Smooth muscle cell (in vitro differentiated cells): Measurements from ENCODE around the gene PLXNA4. TPM values are rescaled to one million over a fixed set of nuclear protein-coding genes. Genes with fewer than 3 reads are reported as not detected.

Source experiments
- DNase-seq: peaks from one replicate; lab custom pipeline; 2025; ENCODE audit not compliant: unreplicated experiment; lab: John Stamatoyannopoulos, UW
- H2AFZ ChIP-seq: fragments of 200-600 bp; sonication (generic); 2 replicates; pipeline ENCODE4 v1.6.0; 2016; ENCODE audit warnings: antibody characterized with exemption, low read depth, mild to moderate bottlenecking
- H3F3A ChIP-seq: fragments of 200-600 bp; sonication (generic); 2 replicates; pipeline ENCODE4 v1.6.0; 2017; ENCODE audit warnings: antibody characterized with exemption, low read depth
- H3K27ac ChIP-seq: fragments of 200-600 bp; sonication (generic); 2 replicates; pipeline ENCODE4 v1.5.1; 2016; ENCODE audit warnings: low read depth, mild to moderate bottlenecking
- H3K27me3 ChIP-seq: fragments of 200-600 bp; sonication (generic); 2 replicates; pipeline ENCODE4 v1.6.1; 2016; ENCODE audit warnings: low read depth, mild to moderate bottlenecking
- H3K36me3 ChIP-seq: fragments of 200-600 bp; sonication (generic); 2 replicates; pipeline ENCODE4 v1.5.1; 2016; ENCODE audit warnings: low read depth
- H3K4me1 ChIP-seq: fragments of 200-600 bp; sonication (generic); 2 replicates; pipeline ENCODE4 v1.5.1; 2016; ENCODE audit warnings: low read depth
- H3K4me2 ChIP-seq: fragments of 200-600 bp; sonication (generic); 2 replicates; pipeline ENCODE4 v1.6.0; 2016; ENCODE audit warnings: mild to moderate bottlenecking
- H3K4me3 ChIP-seq: fragments of 200-600 bp; sonication (generic); 2 replicates; pipeline ENCODE4 v1.5.1; 2016; ENCODE audit warnings: mild to moderate bottlenecking
- H3K79me2 ChIP-seq: fragments of 200-600 bp; sonication (generic); 2 replicates; pipeline ENCODE4 v1.6.0; 2016; ENCODE audit warnings: low read depth, mild to moderate bottlenecking
- H3K9ac ChIP-seq: fragments of 200-600 bp; sonication (generic); 2 replicates; pipeline ENCODE4 v1.6.0; 2016; ENCODE audit warnings: low read depth
- H3K9me3 ChIP-seq: fragments of 200-600 bp; sonication (generic); replicated peaks from 2 replicates; pipeline ENCODE4 v1.5.1; 2016; ENCODE audit warnings: low read depth
- H4K20me1 ChIP-seq: fragments of 200-600 bp; sonication (generic); 2 replicates; pipeline ENCODE4 v1.6.0; 2016; ENCODE audit warnings: low read depth
- WGBS: methylation state at CpG from one replicate; pipeline ENCODE4 v1.1.7; 2016; ENCODE audit warnings: low lambda C conversion rate; 5-methylcytosine and 5-hydroxymethylcytosine counted together
- polyA plus RNA-seq: library from polyadenylated mRNA; unstranded; fragments of >200 nt; fragmentation: Nextera tagmentation; extraction: Ambion mirVana; gene quantifications from 2 replicates; pipeline ENCODE4 v1.2.1, GENCODE V29; 2016
- total RNA-seq: library from RNA; depleted of rRNA; stranded (reverse); fragments of >200 nt; gene quantifications from 2 replicates; pipeline ENCODE4 v1.2.3, GENCODE V29; 2014
- TF ChIP-seq, protein P1 (sequence below): fragments of 200-600 bp; sonication (generic); IDR thresholded peaks from 2 replicates; pipeline ENCODE4 v1.5.1; 2017; ENCODE audit warnings: borderline replicate concordance, mild to moderate bottlenecking, antibody characterized with exemption; ENCODE audit not compliant: insufficient read depth, poor library complexity, severe bottlenecking

PLXNA4 gene
- total and polyA plus RNA-seq, 2 experiments from 2014 or later: 8.5 to 9.9 TPM

DNA sequence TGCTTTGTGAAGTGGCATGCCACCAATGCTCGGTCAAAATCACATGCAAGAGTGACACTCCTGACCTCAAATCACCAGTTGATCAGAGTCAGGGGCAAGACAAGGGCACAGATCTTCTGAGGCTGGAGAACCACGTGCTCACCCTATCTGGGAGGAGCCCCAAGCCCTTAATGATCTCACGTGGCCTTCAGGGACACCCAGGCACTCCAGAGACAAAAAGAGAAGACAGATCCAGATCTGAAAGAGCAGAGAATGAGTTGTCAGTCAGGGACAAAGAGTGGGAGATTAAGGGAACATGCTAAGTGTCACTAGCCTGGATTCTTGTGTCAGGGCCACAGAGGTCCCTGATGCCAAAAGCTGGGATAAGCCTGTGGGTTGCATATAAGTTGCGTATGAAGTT lies 134.3 kb downstream of the PLXNA4 start:
- TF ChIP-seq, protein P1, sequence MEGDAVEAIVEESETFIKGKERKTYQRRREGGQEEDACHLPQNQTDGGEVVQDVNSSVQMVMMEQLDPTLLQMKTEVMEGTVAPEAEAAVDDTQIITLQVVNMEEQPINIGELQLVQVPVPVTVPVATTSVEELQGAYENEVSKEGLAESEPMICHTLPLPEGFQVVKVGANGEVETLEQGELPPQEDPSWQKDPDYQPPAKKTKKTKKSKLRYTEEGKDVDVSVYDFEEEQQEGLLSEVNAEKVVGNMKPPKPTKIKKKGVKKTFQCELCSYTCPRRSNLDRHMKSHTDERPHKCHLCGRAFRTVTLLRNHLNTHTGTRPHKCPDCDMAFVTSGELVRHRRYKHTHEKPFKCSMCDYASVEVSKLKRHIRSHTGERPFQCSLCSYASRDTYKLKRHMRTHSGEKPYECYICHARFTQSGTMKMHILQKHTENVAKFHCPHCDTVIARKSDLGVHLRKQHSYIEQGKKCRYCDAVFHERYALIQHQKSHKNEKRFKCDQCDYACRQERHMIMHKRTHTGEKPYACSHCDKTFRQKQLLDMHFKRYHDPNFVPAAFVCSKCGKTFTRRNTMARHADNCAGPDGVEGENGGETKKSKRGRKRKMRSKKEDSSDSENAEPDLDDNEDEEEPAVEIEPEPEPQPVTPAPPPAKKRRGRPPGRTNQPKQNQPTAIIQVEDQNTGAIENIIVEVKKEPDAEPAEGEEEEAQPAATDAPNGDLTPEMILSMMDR: no peak
- Histone ChIP-seq H4K20me1 (no peaks in the 10 kb centered on the region), H3K4me3 (no peak overlapping the region), H3K36me3 (no peaks in the 10 kb centered on the region), H3F3A (no peaks in the 10 kb centered on the region), H3K27ac (no peak overlapping the region), H2AFZ (no peak overlapping the region), H3K27me3 (no peaks in the 10 kb centered on the region), H3K79me2 (no peaks in the 10 kb centered on the region), H3K9ac (no peak overlapping the region), H3K9me3 (no peaks in the 10 kb centered on the region), H3K4me2 (no peak overlapping the region), H3K4me1 (no peaks in the 10 kb centered on the region)
- WGBS: 82% methylated on average over 4 of the region's 4 CpGs
- no peak for DNase-seq

DNA sequence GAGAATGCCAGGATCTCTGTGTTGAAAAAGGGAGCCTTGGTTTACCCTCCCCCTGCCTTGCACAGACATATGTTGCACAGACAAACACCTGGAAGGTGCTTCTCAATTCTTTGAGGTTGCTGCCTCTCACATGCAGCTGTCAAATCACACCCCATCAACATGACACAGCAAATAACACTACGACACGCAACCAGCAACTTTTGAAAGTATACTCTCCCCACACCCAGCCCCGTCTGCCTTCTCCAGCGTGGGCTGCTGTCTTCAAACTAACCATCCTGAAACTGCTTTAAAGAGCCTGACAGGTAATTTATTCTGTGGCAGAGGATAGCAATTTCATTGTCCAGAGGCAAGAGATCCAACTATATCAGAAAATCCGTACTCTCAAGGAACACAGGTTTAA lies 136.1 kb downstream of the PLXNA4 start:
- Histone ChIP-seq H3K79me2 (no peaks in the 10 kb centered on the region), H3K36me3 (no peaks in the 10 kb centered on the region), H2AFZ (no peak overlapping the region), H3K9ac (no peak overlapping the region), H3K4me1 (no peaks in the 10 kb centered on the region), H3K27ac (no peak overlapping the region), H4K20me1 (no peaks in the 10 kb centered on the region), H3F3A (no peaks in the 10 kb centered on the region), H3K4me3 (no peak overlapping the region), H3K9me3 (no peaks in the 10 kb centered on the region), H3K4me2 (no peak overlapping the region), H3K27me3 (no peaks in the 10 kb centered on the region)
- WGBS: 91% methylated on average over 5 of the region's 5 CpGs
- TF ChIP-seq, protein P1: no peak
- no peak for DNase-seq

DNA sequence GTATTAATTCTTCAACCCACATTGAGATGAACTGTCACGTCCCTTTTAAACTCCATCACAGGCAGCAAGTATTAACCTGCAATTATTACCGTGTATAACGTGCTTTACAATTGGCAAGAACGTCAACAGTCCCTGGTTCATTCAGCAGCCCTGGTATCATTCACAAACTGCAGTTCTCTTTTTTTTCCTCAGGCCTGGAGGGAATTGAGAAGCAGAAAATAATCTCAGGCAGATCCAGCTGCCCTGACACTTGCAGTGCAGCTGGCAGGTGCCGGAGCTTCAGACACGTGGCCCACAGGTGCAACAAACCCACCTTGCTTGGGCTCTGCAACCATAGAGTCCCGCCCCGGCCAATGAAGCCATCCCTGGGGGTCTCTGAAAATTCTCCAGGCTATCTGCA lies 137.3 kb downstream of the PLXNA4 start:
- Histone ChIP-seq H3K79me2 (no peaks in the 10 kb centered on the region), H3K9me3 (no peaks in the 10 kb centered on the region), H4K20me1 (no peaks in the 10 kb centered on the region), H3K4me3 (no peak overlapping the region), H3K27ac (no peak overlapping the region), H3K9ac (no peak overlapping the region), H3K4me1 (no peaks in the 10 kb centered on the region), H3F3A (no peaks in the 10 kb centered on the region), H3K36me3 (no peaks in the 10 kb centered on the region), H2AFZ (no peak overlapping the region), H3K27me3 (no peaks in the 10 kb centered on the region), H3K4me2 (no peak overlapping the region)
- TF ChIP-seq, protein P1: no peak
- no peak for DNase-seq
- 90% methylated on average over 8 of the region's 8 CpGs for WGBS

DNA sequence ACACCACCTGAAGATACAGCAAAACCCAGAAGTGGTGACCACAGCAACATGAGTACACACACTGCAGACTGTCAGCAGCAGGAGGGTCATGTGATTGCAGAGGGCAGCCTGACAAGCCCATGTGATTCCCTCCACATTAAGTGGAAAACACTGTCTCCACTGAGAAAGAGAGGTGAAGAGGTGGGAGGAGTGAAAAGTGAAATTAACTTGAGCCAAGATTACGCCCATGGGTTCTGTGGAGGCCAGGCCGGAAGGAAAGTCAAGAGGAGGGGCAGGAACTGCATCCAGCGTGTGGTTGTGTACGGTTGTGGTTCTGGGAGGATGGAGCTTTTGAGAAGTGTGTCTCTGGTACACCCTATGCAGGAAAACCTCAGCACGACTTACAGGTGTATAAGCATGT lies 138.5 kb downstream of the PLXNA4 start:
- no peak for DNase-seq
- Histone ChIP-seq H3K9ac (no peak overlapping the region), H3K27me3 (no peaks in the 10 kb centered on the region), H3K79me2 (no peaks in the 10 kb centered on the region), H3K9me3 (no peaks in the 10 kb centered on the region), H3K4me3 (no peak overlapping the region), H3K36me3 (no peaks in the 10 kb centered on the region), H2AFZ (no peak overlapping the region), H3K4me1 (no peaks in the 10 kb centered on the region), H3F3A (no peaks in the 10 kb centered on the region), H4K20me1 (no peaks in the 10 kb centered on the region), H3K27ac (no peak overlapping the region), H3K4me2 (no peak overlapping the region)
- WGBS: 83% methylated on average over 5 of the region's 5 CpGs
- TF ChIP-seq, protein P1: no peak
